NCI-H2029 treated with DMSO at 0.1 percent for 48 hours (cell line): Measurements from ENCODE around the gene C2orf92.
A peak's percentile ranks its signal among the peaks of the same experiment; 100 is the strongest.
"Not testable (repeated sequence)": the region's sequence is repeated elsewhere in the genome, so short reads cannot be mapped to it uniquely, and the experiment has no call there.

Source experiments
- DNase-seq: peaks from one replicate; lab custom pipeline; 2025; lab: John Stamatoyannopoulos, UW

The C2orf92 gene

GRCh38 chr2:97660044-97660774, 9.3 kb upstream of the C2orf92 start:
- no peak for DNase-seq

DNA sequence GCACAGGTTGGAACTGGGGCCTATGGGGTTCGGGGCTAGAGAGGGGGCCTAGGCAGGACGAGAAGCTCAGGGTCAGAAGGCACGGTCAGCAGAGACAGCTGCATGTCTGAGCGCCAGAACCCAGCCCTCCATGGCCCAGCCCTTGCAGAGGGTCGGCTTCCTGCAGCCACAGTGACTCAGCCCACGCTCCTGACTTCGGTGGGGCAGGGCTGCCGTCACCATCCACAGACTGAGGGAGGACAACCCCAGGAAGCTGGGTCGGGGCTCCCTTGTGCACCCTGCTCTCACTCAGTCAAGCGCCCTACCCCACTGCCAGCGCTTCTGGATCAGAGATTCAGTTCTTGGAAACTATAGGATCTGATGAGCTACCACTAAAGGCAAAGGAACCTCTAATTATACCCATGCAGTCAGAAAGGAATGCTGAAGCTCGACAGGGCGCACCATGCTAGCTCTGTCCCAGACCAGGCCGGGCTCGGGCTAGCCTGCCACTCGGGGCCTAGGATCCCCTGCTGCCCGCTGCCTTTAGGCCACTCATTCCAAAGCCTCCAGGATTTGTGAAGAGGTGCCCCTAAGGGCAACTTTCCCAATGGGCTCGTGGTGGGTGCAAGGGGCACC, 8.6 kb upstream of the C2orf92 start:
- DNase-seq, result no peak

DNA sequence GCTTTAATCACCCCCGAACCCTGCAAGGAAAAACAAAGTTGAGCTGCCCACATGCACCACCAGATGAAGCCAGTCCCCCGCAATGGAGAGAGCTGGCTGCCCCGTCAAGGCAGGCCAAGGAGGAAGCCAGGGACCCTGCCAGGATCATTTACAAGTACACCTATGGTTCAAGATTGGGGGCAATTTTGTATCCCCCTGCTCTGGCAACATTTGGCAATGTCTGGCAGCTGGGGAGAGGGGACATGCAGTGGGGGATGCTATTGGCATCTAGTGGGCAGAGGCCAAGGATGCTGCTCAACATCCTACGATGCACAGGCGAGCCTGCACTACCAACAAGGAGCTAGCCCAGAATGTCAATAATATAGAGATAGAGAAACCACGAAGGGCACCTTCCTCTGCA, 7.6 kb upstream of the C2orf92 start:
- no peak for DNase-seq

DNA sequence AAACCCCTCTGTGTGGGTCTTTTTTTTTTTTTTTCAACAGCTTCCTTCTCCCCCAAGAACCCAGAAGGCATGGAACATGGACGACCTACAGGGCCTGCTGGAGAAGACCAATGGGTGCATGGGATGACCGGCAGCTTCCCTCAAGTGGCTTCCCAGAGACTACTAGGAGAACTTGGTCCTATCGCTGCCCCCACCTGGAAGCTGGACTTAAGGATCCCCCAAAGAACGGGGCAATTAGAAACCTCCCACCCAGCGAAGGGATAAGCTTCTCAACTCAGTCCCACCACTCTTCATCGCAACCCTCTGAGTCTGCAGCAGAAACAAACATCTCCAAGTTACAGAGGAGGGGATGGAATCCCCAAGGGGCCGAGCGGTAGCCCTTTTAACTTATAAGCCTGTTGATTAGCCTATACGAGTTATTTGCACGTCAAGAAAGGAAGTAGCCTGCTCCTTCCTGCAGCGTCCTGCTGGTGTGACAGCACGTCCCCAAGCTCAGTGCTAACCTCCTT, 7.1 kb upstream of the C2orf92 start:
- DNase-seq, result no peak

- peak; percentile 11 for DNase-seq
Measured at GRCh38 chr2:97662895-97663625, 6.5 kb upstream of the C2orf92 start.

DNA sequence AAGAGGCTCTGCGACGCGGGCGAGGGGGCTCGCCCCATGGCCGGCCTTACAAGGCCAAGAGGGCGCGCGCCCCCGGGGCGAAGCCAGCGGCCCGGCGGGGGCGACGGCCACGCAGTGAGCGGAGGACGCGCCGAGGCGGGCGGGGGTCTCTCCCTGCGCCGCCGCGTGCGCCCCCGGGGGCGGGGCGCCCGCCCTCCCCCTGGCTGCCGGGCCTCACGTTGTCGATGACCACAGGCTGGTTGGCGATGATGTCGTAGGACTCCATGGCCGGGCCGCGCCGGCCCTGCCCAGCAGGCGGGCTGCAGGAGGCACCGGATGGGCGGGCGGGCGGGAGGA, 5.9 kb upstream of the C2orf92 start:
- no peak for DNase-seq

GRCh38 chr2:97663962-97664635, 5.4 kb upstream of the C2orf92 start, which contains the start of gene ACTR1B:
TSS of gene ACTR1B (minus strand) at chr2:97664044. CDS start at chr2:97663890, 154 bp downstream.
- peak; percentile 93 for DNase-seq

DNA sequence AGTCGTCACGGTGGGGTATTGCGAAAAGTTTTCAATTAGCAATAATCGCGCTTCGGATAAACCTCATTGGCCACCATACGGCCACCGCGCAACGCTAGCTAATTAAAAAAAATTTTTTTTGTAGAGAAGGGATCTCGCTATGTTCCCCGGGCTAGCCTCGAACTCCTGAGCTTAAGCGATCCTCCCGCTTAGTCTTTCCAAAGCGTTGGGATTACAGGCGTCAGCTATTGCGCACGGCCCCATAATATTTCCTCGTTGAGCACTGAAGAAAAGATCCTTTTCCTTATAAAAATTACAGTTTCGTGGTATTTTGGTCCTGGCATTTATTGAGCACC, 4.9 kb upstream of the C2orf92 start:
- DNase-seq, result no peak

DNA sequence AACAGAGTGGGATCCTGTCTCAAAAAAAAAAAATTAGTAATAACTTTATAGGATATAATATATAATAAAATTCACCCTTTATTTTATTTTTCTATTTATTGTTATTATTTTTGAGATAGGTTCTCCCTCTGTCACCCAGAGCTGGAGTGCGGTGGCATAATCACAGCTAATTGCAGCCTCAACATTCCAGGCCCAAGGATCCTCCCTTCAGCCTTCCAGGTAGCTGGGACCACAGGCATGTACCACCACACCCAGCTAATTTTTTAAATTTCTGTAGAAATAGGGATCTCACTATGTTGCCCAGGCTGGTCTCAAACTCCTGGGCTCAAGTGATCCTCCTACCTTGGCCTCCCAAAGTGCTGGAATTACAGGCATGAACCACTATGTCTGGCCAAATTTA, 958 bp downstream of the C2orf92 start:
- no peak for DNase-seq

DNA sequence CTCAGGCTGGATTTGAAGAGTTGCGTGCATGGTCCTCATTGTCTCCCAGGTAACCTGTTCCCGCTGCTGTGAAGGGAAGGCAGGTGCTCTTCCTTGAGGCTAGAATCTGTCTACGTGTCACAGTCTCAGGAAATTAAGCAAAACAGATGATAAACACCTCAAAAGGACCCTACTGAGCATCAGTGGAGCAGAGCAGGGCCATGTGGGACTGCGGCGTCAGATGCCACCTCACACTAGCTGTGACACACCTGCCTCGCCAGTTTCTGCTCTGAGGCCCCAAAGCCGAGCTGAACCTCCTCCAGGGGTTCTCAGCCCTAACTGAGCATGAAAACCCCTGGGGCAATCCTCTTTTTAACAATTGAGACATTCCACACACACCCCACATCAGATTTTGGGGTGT, 2.0 kb downstream of the C2orf92 start:
- DNase-seq, result no peak

GRCh38 chr2:97672606-97673140, 3.2 kb downstream of the C2orf92 start:
- not testable (repeated sequence) for DNase-seq

DNA sequence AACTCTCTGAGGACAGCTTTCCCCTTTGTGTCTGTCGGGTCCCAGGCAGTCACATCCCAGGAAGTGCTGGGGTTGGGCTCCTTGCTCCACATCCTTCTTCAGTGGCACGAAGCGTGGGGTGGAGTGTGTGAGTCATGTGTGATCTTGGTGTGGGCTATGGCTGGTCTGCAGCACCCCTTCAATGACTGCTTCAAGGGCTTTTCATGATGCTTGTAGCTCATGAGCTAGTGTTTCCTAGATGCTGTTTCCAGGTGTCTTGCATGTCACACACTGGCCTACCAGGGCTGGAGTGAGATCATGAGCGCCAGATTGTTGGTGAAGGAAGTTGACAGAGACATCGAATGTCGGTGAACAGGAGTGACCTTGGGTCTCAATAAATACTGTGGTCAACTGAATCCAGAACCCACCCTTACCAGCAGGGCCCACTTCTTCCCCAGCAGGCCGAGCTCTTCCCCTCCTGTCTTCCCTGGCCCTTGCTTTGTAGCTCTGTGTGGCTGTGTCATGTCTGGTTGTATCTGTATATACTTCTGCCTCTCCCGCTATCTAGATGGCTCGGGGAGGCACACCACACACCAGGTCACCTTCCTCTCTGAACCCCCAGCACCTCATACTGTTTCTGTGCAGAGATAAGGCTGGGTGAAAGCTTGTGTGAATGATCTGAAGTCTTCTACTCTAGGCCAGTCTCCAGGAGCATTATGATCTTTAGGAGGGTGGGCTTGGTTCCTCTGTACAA, 3.8 kb downstream of the C2orf92 start:
- DNase-seq, result no peak

DNA sequence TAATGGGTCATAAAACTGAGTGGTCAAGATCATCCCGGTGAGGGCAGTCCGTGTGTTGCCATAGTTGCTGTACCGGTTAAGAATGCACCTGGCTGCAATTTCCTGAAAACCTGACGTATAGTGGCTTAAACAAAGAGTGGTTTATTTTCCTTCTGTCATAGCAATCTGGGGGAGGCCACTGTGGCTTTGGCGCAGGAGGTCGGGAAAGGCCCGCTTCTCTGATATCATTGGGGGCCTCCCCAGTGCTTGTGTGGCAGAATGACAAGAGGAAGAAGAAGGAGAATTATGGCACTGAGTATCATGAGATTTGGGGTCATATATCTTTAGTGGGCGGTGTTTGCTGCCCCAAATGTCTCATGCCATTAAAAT, 4.4 kb downstream of the C2orf92 start:
- no peak for DNase-seq

GRCh38 chr2:97675430-97676113, 6.1 kb downstream of the C2orf92 start:
- no peak for DNase-seq

DNA sequence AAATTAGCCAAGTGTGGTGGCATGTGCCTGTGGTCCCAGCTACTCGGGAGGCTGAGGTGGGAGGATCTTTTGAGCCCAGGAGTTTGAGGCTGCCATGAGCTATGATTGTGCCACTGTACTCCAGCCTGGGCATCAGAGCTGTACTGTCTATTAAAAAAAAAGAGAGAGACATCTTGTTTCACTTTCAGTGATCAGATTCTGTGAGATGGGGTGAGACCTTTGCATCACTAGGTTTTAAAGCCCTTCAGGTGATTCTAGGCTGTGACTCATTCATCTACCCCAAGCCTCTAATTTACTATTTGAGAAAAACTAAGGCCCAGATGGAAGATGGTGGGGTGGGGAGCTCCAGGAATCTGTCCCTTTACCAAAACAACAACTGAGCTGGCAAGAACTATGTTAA, 7.1 kb downstream of the C2orf92 start:
- no peak for DNase-seq

DNA sequence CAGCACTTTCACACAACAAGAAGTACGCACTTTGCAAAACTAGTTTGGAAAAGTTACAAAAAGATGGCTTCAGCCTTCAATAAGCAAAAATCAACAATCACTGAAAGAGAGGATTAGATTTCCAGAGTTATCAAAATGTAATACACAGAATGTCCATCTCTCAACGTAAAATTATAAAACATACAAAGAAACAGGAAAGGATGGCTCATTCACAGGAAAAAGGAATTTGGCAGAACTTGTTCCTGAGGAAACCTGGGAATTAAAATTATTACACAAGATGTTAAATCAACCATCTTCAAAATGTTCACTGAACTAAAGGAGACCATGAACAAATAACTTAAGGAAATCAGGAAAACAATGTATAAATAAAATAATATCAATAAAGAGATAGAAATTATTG, 8.0 kb downstream of the C2orf92 start:
- no peak for DNase-seq

GRCh38 chr2:97678298-97678697, 8.8 kb downstream of the C2orf92 start:
- DNase-seq, result no peak

DNA sequence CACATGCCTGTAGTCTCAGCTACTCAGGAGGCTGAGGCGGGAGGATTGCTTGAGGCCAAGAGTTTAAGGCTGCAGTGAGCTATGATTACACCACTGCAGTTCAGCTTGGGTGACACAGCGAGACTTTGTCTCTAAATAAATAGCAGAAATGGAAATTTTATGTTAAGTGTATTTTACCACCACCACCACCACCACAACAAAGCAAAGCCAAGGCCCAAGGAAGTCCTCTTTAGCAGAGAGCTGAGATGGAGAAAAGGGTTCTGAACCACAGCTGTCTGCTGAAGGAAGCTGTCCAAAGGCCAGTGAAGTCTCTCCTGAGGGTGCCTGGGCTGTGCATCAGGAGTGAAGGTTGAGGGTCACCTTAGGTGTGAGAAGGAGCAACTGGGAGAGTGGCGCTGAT, 17.7 kb downstream of the C2orf92 start:
- not testable (repeated sequence) for DNase-seq

DNA sequence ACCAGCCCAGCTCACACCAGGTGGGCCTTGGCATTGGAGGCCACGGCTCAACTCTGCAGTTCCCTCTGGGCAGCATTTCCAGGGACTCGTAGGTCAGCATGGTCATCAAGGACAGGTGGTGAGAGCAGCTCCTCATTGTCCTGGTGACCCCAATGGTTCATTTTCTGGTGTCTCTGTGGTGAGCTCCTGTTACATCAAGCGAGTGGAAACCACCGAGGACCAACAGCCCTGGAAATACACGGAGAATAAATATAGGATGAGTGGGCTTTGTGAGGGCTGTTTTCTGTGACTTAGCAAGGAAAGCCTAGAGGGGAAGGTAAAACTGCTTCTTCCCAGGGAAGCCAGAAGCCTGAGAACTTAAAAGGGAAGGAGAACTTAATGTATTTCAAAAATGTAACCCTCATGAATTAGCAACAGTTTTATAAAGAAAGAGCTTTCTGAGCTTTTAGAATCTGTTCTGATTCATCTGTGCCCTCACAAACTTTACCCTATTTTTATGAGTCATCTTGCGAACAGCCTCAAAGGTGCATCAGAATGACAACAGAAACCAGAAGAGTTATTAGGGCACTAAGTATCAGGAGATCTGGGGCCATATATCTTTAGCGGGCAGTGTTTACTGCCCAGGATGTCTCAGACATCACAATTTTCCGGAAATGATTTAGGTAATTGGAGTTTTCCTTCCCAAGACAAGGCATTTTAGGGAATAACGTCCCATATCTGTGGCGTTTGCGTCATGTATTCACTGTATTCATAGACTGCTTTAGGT, 18.7 kb downstream of the C2orf92 start:
- DNase-seq, result no peak

GRCh38 chr2:97691166-97691565, 21.7 kb downstream of the C2orf92 start:
- no peak for DNase-seq
